NCI-H1092 treated with DMSO at 0.1 percent for 48 hours (cell line): ENCODE measurements around the gene TIMM10B.
A peak's percentile ranks its signal among the peaks of the same experiment; 100 is the strongest.
"Not testable (repeated sequence)": the region's sequence is repeated elsewhere in the genome, so short reads cannot be mapped to it uniquely, and the experiment has no call there.

Source experiments
- DNase-seq: peaks from one replicate; lab custom pipeline; 2025; lab: John Stamatoyannopoulos, UW

The TIMM10B gene

GRCh38 chr11:6505577-6506240, 24.4 kb downstream of the TIMM10B start:
- DNase-seq: peak; percentile 18

- no peak for DNase-seq
These were observed 35.6 kb downstream of the TIMM10B start for GRCh38 chr11:6516865-6517264.

- DNase-seq: no peak
These were observed 39.0 kb downstream of the TIMM10B start for GRCh38 chr11:6520265-6520664.

- not testable (repeated sequence) for DNase-seq
These were observed 40.6 kb downstream of the TIMM10B start for GRCh38 chr11:6521946-6522345.

GRCh38 chr11:6523253-6523652, 42.0 kb downstream of the TIMM10B start:
- no peak for DNase-seq

GRCh38 chr11:6526411-6527135, 45.3 kb downstream of the TIMM10B start:
- DNase-seq: no peak

- DNase-seq: no peak
These were observed 48.0 kb downstream of the TIMM10B start for GRCh38 chr11:6529266-6529665.

GRCh38 chr11:6530848-6531247, 49.5 kb downstream of the TIMM10B start:
- no peak for DNase-seq

GRCh38 chr11:6531267-6531752, 50.0 kb downstream of the TIMM10B start:
- peak; percentile 33 for DNase-seq
